GM12878 (cell line): ENCODE measurements around the gene SERPINI1. TPM values are rescaled to one million over a fixed set of nuclear protein-coding genes. Genes with fewer than 3 reads are reported as not detected.

Experiments
- ATAC-seq: fragments of 200-7000 bp; cut with Tn5 transposase; 3 replicates; pipeline ENCODE4 v1.9.1; 2020; ENCODE audit warnings: mild to moderate bottlenecking, moderate library complexity
- BruUV-seq: library from RNA; stranded (reverse); fragments of 400-500 nt; replicated peaks from 2 replicates; lab custom pipeline; 2021; lab: Mats Ljungman, UMichigan
- CTCF ChIA-PET: fragments of 300-600 bp; sonication (Branson Sonifier 250); formaldehyde crosslinking; extraction: SDS; loops from one replicate; lab custom pipeline; 2021; ENCODE audit warnings: inconsistent platforms; lab: Yijun Ruan, JAX
- POLR2A ChIA-PET: fragments of 350-600 bp; formaldehyde crosslinking; extraction: SDS; loops from one replicate; lab custom pipeline; 2021; ENCODE audit warnings: inconsistent platforms; lab: Charles Lee
- RAD21 ChIA-PET: fragments of 300-600 bp; sonication (Branson Sonifier 250); formaldehyde crosslinking; loops from one replicate; lab custom pipeline; 2023; ENCODE audit warnings: antibody characterized with exemption; ENCODE audit not compliant: unreplicated experiment; lab: Charles Lee
- SMC1A ChIA-PET: fragments of 300-600 bp; sonication (Branson Sonifier 250); formaldehyde crosslinking; loops from one replicate; lab custom pipeline; 2023; ENCODE audit not compliant: unreplicated experiment, uncharacterized antibody; lab: Charles Lee
- DNase-seq: peaks from one replicate; pipeline ENCODE4 v3.0.0-alpha.2; 2011; ENCODE audit warnings: low read depth, low spot score
- FAIRE-seq: peaks from 3 replicates; lab custom pipeline; 2011; peaks lifted over from hg19 to GRCh38; lab: Jason Lieb, UNC
- H2AFZ ChIP-seq: 2 replicates; pipeline ENCODE4 v1.6.0; 2011; ENCODE audit warnings: low read depth, low read length, control low read depth; ENCODE audit not compliant: control insufficient read depth
- H3K27ac ChIP-seq: 2 replicates; pipeline ENCODE4 v1.5.1; 2011; ENCODE audit warnings: control low read depth; ENCODE audit not compliant: control insufficient read depth, insufficient read depth
- H3K27me3 ChIP-seq, 2 experiments: replicated peaks in 1 of 2; 2 replicates each; pipeline versions ENCODE4 v1.6.0 to v1.6.1; 2011; ENCODE audit warnings: low read length in 1 of 2; ENCODE audit not compliant: control insufficient read depth in 2 of 2, insufficient read depth in 2 of 2
- H3K36me3 ChIP-seq, 2 experiments: 2 replicates each; pipeline ENCODE4 v1.5.1; 2011; ENCODE audit warnings: low read length in 1 of 2; ENCODE audit not compliant: control insufficient read depth in 2 of 2, insufficient read depth in 2 of 2
- H3K4me1 ChIP-seq: 2 replicates; pipeline ENCODE4 v1.6.1; 2011; ENCODE audit warnings: mild to moderate bottlenecking, low read length, moderate library complexity, mixed read lengths; ENCODE audit not compliant: control insufficient read depth, insufficient read depth
- H3K4me2 ChIP-seq: 2 replicates; pipeline ENCODE4 v1.6.0; 2011; ENCODE audit warnings: control low read depth; ENCODE audit not compliant: control insufficient read depth, insufficient read depth
- H3K4me3 ChIP-seq: fragments of 200-600 bp; sonication (generic); 2 replicates; pipeline ENCODE4 v1.5.1; 2016
- H3K79me2 ChIP-seq: 2 replicates; pipeline ENCODE4 v1.6.0; 2011; ENCODE audit warnings: low read length; ENCODE audit not compliant: control insufficient read depth, insufficient read depth
- H3K9ac ChIP-seq: 2 replicates; pipeline ENCODE4 v1.8.0; 2011; ENCODE audit warnings: low read length, control low read depth, mixed read lengths; ENCODE audit not compliant: control insufficient read depth, insufficient read depth
- H3K9me3 ChIP-seq: replicated peaks from 3 replicates; pipeline ENCODE4 v1.5.1; 2011; ENCODE audit warnings: mild to moderate bottlenecking, low read length; ENCODE audit not compliant: control insufficient read depth, insufficient read depth
- H4K20me1 ChIP-seq: 2 replicates; pipeline ENCODE4 v1.6.0; 2011; ENCODE audit not compliant: control insufficient read depth, insufficient read depth
- BRCA1 ChIP-seq: IDR thresholded peaks from 2 replicates; pipeline ENCODE4 v1.6.1; 2011; ENCODE audit warnings: low read depth, low read length, improper control_type of control experiment
- CUX1 ChIP-seq: IDR thresholded peaks from 2 replicates; pipeline ENCODE4 v1.6.1; 2012; ENCODE audit warnings: improper control_type of control experiment, low read depth, low read length; ENCODE audit not compliant: insufficient replicate concordance
- MAX ChIP-seq: IDR thresholded peaks from 2 replicates; pipeline ENCODE4 v1.6.1; 2012; ENCODE audit warnings: low read depth, low read length, improper control_type of control experiment
- MYC ChIP-seq: IDR thresholded peaks from 2 replicates; pipeline ENCODE4 v1.6.1; 2011; ENCODE audit warnings: mild to moderate bottlenecking, low read length, moderate library complexity, inconsistent platforms; ENCODE audit not compliant: insufficient read depth, insufficient replicate concordance, insufficient read length, severe bottlenecking
- WGBS: methylation state at CpG from one replicate; pipeline ENCODE4 v1.1.6; 2016; ENCODE audit warnings: low lambda C conversion rate; ENCODE audit not compliant: insufficient replicate concordance, insufficient coverage; ENCODE audit errors: missing lambda C conversion rate; 5-methylcytosine and 5-hydroxymethylcytosine counted together
- in situ Hi-C: fragments of 300-500 bp; cut with MboI; formaldehyde crosslinking; loops from 9 replicates; pipeline ENCODE4 v1.14.3; 2018; ENCODE audit warnings: mixed read lengths
- intact Hi-C: fragments of 100-400 bp; cut with micrococcal nuclease; formaldehyde crosslinking; loops from one replicate; pipeline ENCODE4 v1.14.2; 2022; ENCODE audit not compliant: unreplicated experiment
- polyA plus RNA-seq, 11 experiments: library from polyadenylated mRNA; depleted of rRNA in 4 of 11; unstranded in 6 of 11; stranded (reverse) in 5 of 11; fragments of >200 nt; fragmentation: Nextera tagmentation in 4 of 11; fragmentation: Illumina TruSeq in 1 of 11; extraction: Ambion mirVana in 4 of 11; extraction: Trizol in 1 of 11; gene quantifications; 1 replicate in 1 of 11; 2 replicates in 10 of 11; pipeline versions ENCODE4 v1.2.1 to v1.2.3, GENCODE V29; 2011 to 2016; ENCODE audit warnings: inconsistent platforms in 2 of 11, missing spikeins in 2 of 11, low read depth in 1 of 11
- total RNA-seq, 4 experiments: library from RNA; depleted of rRNA in 3 of 4; stranded (reverse); fragments of >200 nt in 3 of 4; fragmentation: Illumina TruSeq in 1 of 4; extraction: Trizol in 1 of 4; gene quantifications; 2 replicates each; pipeline versions ENCODE4 v1.2.1 to v1.2.3, GENCODE V29; 2013 to 2021

SERPINI1 gene
- total and polyA plus RNA-seq, 10 of the 15 experiments (the other 5 are each of a cell fraction or from before 2014, with no cell fraction given): 1.5 to 7.6 (median 3.6) TPM

GRCh38 chr3:167839460-167840134, 104.1 kb downstream of the SERPINI1 start:
- ATAC-seq (peak; percentile 80), FAIRE-seq (no peak), DNase-seq (no peak)
- in situ Hi-C loops: no loop called here
- H2AFZ ChIP-seq: no peak overlapping the region
- no peaks in the 10 kb centered on the region for H4K20me1 ChIP-seq
- H3K27ac ChIP-seq: no peak overlapping the region
- ChIA-PET RAD21 (no interaction called here), SMC1A (no interaction called here), CTCF (interaction anchor here (1.0 to 2.0 kb wide), 3 partner anchors 42 to 202 kb away, joined by 3 to 9 read pairs (median 3); no protein-coding TSS in a partner anchor), POLR2A (interaction anchor here (0.5 kb wide), 1 partner anchor 376 kb away, joined by 4 read pairs; no protein-coding TSS in a partner anchor)
- 23% methylated on average over 4 of the region's 4 CpGs for WGBS
- H3K9ac ChIP-seq: no peak overlapping the region
- no peaks in the 10 kb centered on the region; the same call in 2 of the 3 replicates for H3K9me3 ChIP-seq
- H3K4me1 ChIP-seq: no peaks in the 10 kb centered on the region
- no peaks in the 10 kb centered on the region for H3K36me3 ChIP-seq
- no peak for TF ChIP-seq BRCA1
- H3K4me3 ChIP-seq: no peak overlapping the region
- no peaks in the 10 kb centered on the region for H3K27me3 ChIP-seq
- no peaks in the 10 kb centered on the region for H3K79me2 ChIP-seq
- H3K4me2 ChIP-seq: no peak overlapping the region
- BruUV-seq: no TSS peak
- intact Hi-C loops: no loop called here

GRCh38 chr3:167840247-167840646, 104.7 kb downstream of the SERPINI1 start:
- intact Hi-C loops: no loop called here
- TF ChIP-seq CUX1: no peak
- TF ChIP-seq MYC: no peak
- TF ChIP-seq MAX: no peak
- no peaks in the 10 kb centered on the region for H3K79me2 ChIP-seq
- no peak overlapping the region for H2AFZ ChIP-seq
- no peak overlapping the region for H3K4me3 ChIP-seq
- no peak overlapping the region for H3K4me2 ChIP-seq
- ATAC-seq (no peak), DNase-seq (no peak), FAIRE-seq (no peak)
- RAD21 ChIA-PET: no interaction called here
- CTCF ChIA-PET: no interaction called here
- in situ Hi-C loops: no loop called here
- WGBS: 27% methylated on average over 3 of the region's 3 CpGs
- SMC1A ChIA-PET: interaction anchor here (1.4 kb wide), 1 partner anchor 27 kb away, joined by 3 read pairs; no protein-coding TSS in a partner anchor
- H3K4me1 ChIP-seq: no peaks in the 10 kb centered on the region
- no peak overlapping the region for H3K27ac ChIP-seq
- no peaks in the 10 kb centered on the region for H3K27me3 ChIP-seq
- no peak overlapping the region for H3K9ac ChIP-seq
- no peaks in the 10 kb centered on the region for H3K36me3 ChIP-seq
- H4K20me1 ChIP-seq: no peaks in the 10 kb centered on the region
- POLR2A ChIA-PET: interaction anchor here (0.5 kb wide), 1 partner anchor 377 kb away, joined by 4 read pairs; no protein-coding TSS in a partner anchor
- H3K9me3 ChIP-seq: no peaks in the 10 kb centered on the region; the same call in 2 of the 3 replicates
- no TSS peak for BruUV-seq
